ENCODE data around the gene ZSCAN2. TPM values are rescaled to one million over a fixed set of nuclear protein-coding genes. Genes with fewer than 3 reads are reported as not detected.

ZSCAN2 gene
- polyA plus RNA-seq, 12 donors: 10.5 to 15.0 (median 11.9) TPM; not detected in 2

- DNase-seq: no peak
Measured at GRCh38 chr15:84597296-84597695, 3.5 kb upstream of the ZSCAN2 start.

DNA sequence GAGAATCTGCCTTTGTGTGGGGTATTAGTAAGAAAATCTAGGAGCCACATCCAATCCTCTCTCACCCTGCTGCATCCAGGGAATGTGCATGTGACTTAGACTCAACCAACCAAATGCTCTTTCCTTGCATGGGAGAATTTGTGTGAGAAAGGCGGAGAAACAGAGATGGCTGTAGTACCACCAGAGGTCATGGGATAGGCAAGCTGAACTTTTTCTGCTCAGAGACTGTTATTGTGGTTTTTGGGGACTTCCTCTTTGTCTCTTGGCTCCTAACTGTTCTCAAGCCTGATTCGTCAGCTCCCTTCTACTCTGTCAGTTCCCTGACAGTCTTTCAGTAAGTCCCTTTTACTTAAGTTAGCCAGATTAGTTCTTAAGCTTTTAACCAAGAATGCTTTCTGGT, 2.6 kb upstream of the ZSCAN2 start:
- no peak for DNase-seq

GRCh38 chr15:84598993-84599392, 1.8 kb upstream of the ZSCAN2 start:
- DNase-seq: peak; percentile 34

DNA sequence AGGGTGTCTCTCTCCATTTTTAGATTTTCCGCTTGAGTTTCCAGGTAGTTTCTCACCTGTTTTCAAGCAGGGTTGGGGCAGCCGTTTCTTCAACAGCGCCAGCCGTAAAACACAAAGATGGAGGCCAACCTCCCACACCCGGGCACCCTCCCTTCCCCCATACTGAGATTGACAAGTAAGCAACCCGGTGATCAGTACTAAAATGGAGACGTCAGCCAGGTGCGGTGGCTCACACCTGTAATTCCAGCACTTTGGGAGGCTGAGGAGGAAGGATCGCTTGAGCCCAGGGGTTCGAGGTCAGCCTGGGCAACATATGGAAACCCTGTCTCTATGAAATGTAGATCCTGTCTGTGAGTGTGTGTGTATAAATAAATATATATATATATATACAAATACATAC, 903 bp upstream of the ZSCAN2 start:
- no peak for DNase-seq

GRCh38 chr15:84600331-84600686, 500 bp upstream of the ZSCAN2 start:
- peak; percentile 84 for DNase-seq

DNA sequence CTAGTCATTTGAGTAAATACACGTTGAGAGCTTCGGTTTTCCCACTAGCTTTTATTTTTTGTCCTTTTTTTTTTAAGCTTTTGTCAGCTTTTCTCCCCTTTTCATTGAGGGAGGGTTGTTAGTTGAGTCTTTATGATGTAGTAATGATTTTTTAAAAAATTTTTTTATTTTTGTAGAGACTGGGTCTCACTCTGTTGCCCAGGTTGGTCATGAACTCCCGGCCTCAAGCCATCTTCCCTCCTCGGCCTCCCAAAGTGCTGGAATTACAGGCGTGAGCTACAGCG, 688 bp downstream of the ZSCAN2 start:
- DNase-seq: no peak

GRCh38 chr15:84603630-84604379, 3.0 kb downstream of the ZSCAN2 start:
- no peak for DNase-seq

DNA sequence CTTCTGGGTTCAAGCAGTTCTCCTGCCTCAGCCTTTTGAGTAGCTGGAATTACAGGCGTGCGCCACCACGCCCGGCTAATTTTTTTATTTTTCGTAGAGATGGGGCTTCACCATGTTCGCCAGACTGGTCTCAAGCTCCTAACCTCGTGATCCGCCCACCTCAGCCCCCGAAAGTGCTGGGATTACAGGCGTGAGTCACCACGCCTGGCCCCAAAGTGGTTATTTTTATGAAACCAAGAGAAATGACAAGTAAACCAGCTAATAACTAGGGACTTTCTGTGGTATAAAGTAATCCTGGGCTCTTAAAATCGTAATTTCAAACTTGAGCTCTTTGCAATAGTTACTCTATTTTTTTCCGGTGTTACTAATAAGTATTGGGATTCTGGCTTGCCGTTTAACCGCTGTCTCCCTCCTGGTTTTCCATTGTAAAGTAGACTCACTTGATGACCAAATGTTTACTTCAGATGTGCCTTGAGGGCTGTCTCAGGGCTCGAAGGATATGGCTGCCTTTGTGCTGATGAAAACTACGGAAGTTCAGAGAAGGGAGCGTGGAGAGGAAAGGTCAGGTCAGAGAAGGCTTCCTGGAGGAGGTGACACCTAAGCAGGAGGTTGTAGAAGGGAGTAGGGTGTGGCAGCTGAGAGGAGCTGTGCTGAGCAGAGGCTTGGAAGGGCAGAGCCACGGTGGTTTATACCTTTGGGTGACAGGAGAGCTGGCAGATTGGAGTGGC, 4.2 kb downstream of the ZSCAN2 start:
- no peak for DNase-seq

- DNase-seq: no peak
Measured at GRCh38 chr15:84605554-84605882, 4.7 kb downstream of the ZSCAN2 start.

GRCh38 chr15:84606653-84607120, 5.9 kb downstream of the ZSCAN2 start:
- no peak for DNase-seq

- no peak for DNase-seq
Measured at GRCh38 chr15:84608707-84609284, 8.0 kb downstream of the ZSCAN2 start.

GRCh38 chr15:84609818-84610525, 9.2 kb downstream of the ZSCAN2 start:
- no peak for DNase-seq

GRCh38 chr15:84611631-84612030, 10.8 kb downstream of the ZSCAN2 start:
- no peak for DNase-seq

- no peak for DNase-seq
Measured at GRCh38 chr15:84616235-84616634, 15.4 kb downstream of the ZSCAN2 start.

DNA sequence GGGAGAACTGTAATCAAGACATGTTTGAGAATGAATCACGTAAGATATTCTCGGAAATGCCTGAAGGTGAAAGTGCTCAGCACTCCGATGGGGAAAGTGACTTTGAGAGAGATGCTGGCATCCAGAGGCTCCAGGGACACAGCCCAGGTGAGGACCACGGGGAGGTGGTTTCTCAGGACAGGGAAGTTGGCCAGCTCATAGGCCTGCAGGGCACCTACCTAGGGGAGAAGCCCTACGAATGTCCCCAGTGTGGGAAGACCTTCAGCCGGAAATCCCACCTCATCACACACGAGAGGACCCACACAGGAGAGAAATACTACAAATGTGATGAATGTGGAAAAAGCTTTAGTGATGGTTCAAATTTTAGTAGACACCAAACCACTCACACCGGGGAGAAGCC, 19.8 kb downstream of the ZSCAN2 start:
- DNase-seq: no peak

DNA sequence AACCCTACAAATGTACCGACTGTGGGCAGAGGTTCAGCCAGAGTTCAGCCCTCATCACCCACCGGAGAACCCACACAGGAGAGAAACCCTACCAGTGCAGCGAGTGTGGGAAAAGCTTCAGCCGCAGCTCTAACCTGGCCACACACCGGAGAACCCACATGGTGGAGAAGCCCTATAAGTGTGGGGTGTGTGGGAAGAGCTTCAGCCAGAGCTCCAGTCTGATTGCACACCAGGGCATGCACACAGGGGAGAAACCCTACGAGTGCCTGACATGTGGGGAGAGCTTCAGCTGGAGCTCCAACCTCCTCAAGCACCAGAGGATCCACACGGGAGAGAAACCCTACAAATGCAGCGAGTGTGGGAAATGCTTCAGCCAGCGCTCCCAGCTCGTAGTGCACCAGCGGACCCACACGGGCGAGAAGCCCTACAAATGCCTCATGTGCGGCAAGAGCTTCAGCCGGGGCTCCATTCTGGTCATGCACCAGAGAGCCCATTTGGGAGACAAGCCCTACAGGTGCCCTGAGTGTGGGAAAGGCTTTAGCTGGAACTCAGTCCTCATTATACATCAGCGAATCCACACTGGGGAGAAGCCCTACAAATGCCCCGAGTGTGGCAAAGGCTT, 20.7 kb downstream of the ZSCAN2 start:
- no peak for DNase-seq

- DNase-seq: no peak
Measured at GRCh38 chr15:84624359-84624758, 23.6 kb downstream of the ZSCAN2 start.

GRCh38 chr15:84625123-84625522, 24.3 kb downstream of the ZSCAN2 start:
- no peak for DNase-seq

- no peak for DNase-seq
Measured at GRCh38 chr15:84629033-84629432, 28.2 kb downstream of the ZSCAN2 start.

DNA sequence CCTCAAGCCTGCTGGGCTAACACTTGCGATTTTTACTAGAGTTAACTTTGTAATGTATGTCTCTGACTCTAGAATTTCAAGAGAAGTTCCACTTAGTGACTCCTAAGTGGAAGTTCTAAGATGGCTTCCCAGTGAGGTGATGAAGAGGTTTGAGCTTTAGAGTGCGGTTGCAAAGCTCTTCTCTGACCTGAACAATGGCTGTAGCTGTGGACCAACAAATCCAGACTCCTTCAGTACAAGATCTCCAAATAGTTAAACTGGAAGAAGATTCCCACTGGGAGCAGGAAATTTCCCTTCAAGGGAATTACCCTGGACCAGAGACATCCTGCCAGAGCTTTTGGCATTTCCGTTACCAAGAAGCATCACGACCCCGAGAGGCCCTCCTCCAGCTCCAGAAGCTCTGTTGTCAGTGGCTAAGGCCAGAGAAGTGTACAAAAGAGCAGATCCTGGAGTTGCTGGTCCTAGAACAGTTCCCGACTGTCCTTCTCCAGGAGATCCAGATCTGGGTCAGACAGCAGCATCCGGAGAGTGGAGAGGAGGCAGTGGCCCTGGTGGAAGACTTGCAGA, 31.0 kb downstream of the ZSCAN2 start:
- no peak for DNase-seq

- DNase-seq: peak; percentile 77
Measured at GRCh38 chr15:84633311-84634227, 32.8 kb downstream of the ZSCAN2 start.
